MM.1S (cell line): ENCODE measurements around the gene NFATC1.

Source experiments
- DNase-seq: peaks from one replicate; pipeline ENCODE4 v3.0.0-alpha.2; 2015
- H2AFZ ChIP-seq: fragments of 300-600 bp; sonication (generic); 2 replicates; pipeline ENCODE4 v1.6.0; 2016; ENCODE audit warnings: antibody characterized with exemption, low read length
- H3F3A ChIP-seq: fragments of 300-600 bp; sonication (generic); 2 replicates; pipeline ENCODE4 v1.6.1; 2016; ENCODE audit warnings: mild to moderate bottlenecking, antibody characterized with exemption, low read length, moderate library complexity, mixed read lengths; ENCODE audit not compliant: insufficient read depth
- H3K27ac ChIP-seq: fragments of 300-600 bp; sonication (generic); 2 replicates; pipeline ENCODE4 v1.5.1; 2016; ENCODE audit warnings: mild to moderate bottlenecking, low read length
- H3K27me3 ChIP-seq: fragments of 300-600 bp; sonication (generic); replicated peaks from 2 replicates; pipeline ENCODE4 v1.6.0; 2016; ENCODE audit warnings: low read length; ENCODE audit not compliant: insufficient read depth
- H3K36me3 ChIP-seq: fragments of 300-600 bp; sonication (generic); replicated peaks from 2 replicates; pipeline ENCODE4 v1.6.1; 2016; ENCODE audit warnings: mild to moderate bottlenecking, low read length, mixed read lengths; ENCODE audit not compliant: insufficient read depth
- H3K4me1 ChIP-seq: fragments of 300-600 bp; sonication (generic); 2 replicates; pipeline ENCODE4 v1.6.1; 2016; ENCODE audit warnings: low read length, mixed read lengths
- H3K4me2 ChIP-seq: fragments of 300-600 bp; sonication (generic); 2 replicates; pipeline ENCODE4 v1.6.0; 2016; ENCODE audit warnings: low read depth, low read length
- H3K4me3 ChIP-seq: fragments of 300-600 bp; sonication (generic); 2 replicates; pipeline ENCODE4 v1.5.1; 2016; ENCODE audit warnings: low read length, mixed read lengths
- H3K79me2 ChIP-seq: fragments of 300-600 bp; sonication (generic); 2 replicates; pipeline ENCODE4 v1.6.1; 2016; ENCODE audit warnings: mixed run types, low read length, mixed read lengths
- H3K9ac ChIP-seq: fragments of 300-600 bp; sonication (generic); 2 replicates; pipeline ENCODE4 v1.6.1; 2016; ENCODE audit warnings: low read length, mixed read lengths
- H3K9me2 ChIP-seq: fragments of 300-600 bp; sonication (generic); replicated peaks from 2 replicates; pipeline ENCODE4 v1.6.1; 2016; ENCODE audit warnings: mild to moderate bottlenecking, low read length, mixed read lengths; ENCODE audit not compliant: insufficient read depth
- H3K9me3 ChIP-seq: fragments of 300-600 bp; sonication (generic); replicated peaks from 2 replicates; pipeline ENCODE4 v1.6.1; 2016; ENCODE audit warnings: mild to moderate bottlenecking, low read length, mixed read lengths; ENCODE audit not compliant: insufficient read depth
- H4K20me1 ChIP-seq: fragments of 300-600 bp; sonication (generic); 2 replicates; pipeline ENCODE4 v1.6.1; 2016; ENCODE audit warnings: mild to moderate bottlenecking, low read length, moderate library complexity, mixed read lengths; ENCODE audit not compliant: insufficient read depth
- CTCF ChIP-seq: fragments of 300-600 bp; sonication (generic); IDR thresholded peaks from 2 replicates; pipeline ENCODE4 v1.5.1; 2016; ENCODE audit warnings: antibody characterized with exemption, low read length, mixed read lengths
- EZH2 ChIP-seq: fragments of 300-600 bp; sonication (generic); optimal IDR thresholded peaks from 2 replicates; pipeline ENCODE3; 2017; ENCODE audit warnings: low read depth, mild to moderate bottlenecking, antibody characterized with exemption, low read length, mixed read lengths
- EZH2phosphoT487 ChIP-seq: fragments of 300-600 bp; sonication (generic); IDR thresholded peaks from 2 replicates; pipeline ENCODE4 v1.6.1; 2018; ENCODE audit warnings: antibody characterized with exemption, low read length

Gene NFATC1

DNA sequence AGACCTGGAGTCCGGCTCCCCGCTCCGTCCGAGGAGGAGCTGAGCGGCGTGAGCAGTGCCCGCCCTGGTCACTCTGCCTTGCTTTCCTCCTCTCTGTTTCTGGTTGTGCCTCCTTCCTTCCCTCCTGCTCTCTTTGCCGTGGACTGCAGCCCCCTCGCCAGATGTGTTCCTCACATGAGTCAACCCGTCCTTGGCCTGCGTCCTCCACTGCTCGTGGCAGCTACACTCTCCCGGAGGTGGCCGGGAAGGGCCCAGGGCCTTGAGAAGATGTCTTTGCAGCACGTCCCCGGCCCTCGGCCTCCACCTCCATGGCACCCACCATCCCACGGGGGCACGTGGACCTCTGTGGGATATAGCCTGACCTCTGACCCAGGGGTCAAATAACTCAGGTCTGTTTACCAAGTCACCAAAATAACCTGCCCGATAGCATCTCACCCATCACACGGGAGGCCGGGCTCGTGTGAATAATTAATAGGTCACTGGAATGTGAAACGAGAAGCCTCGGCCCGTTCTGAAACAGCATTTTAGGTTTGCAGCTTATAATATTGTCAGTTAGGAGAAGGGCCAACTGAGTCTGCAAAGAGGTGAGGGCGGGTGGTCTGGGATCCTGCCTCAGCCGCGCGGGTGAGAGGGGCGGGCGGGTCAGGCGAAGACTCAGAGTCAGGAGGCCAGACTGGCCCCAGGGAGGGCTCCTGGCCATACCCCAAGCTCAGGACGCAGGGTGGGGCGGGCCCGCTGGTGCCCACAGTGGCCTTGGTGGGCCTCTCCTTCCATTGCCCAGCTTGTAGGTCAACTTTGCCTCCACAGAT lies 42.6 kb downstream of the NFATC1 start:
- no peak overlapping the region for H3K4me3 ChIP-seq
- H3K36me3 ChIP-seq: no peaks in the 10 kb centered on the region
- no peak overlapping the region for H3K27ac ChIP-seq
- no peaks in the 10 kb centered on the region for H3K9me3 ChIP-seq
- H2AFZ ChIP-seq: no peak overlapping the region
- no peaks in the 10 kb centered on the region for H3K9me2 ChIP-seq
- no peak for DNase-seq
- H3K27me3 ChIP-seq: no peaks in the 10 kb centered on the region
- no peak overlapping the region for H3K9ac ChIP-seq
- TF ChIP-seq CTCF: no peak
- TF ChIP-seq EZH2: no peak
- H4K20me1 ChIP-seq: no peaks in the 10 kb centered on the region
- no peaks in the 10 kb centered on the region for H3K4me1 ChIP-seq
- H3K4me2 ChIP-seq: no peak overlapping the region
- H3F3A ChIP-seq: no peaks in the 10 kb centered on the region
- H3K79me2 ChIP-seq: no peaks in the 10 kb centered on the region

- Histone ChIP-seq H4K20me1 (no peaks in the 10 kb centered on the region), H3K9me3 (no peaks in the 10 kb centered on the region), H3K4me1 (no peaks in the 10 kb centered on the region), H3K4me3 (no peak overlapping the region), H3K9me2 (no peaks in the 10 kb centered on the region), H3K27ac (no peak overlapping the region), H3K36me3 (no peaks in the 10 kb centered on the region), H3K79me2 (no peaks in the 10 kb centered on the region), H3F3A (no peaks in the 10 kb centered on the region), H3K27me3 (no peaks in the 10 kb centered on the region), H3K9ac (no peak overlapping the region), H2AFZ (no peak overlapping the region), H3K4me2 (no peak overlapping the region)
- TF ChIP-seq EZH2 (no peak), CTCF (no peak), EZH2phosphoT487 (no peak)
- no peak for DNase-seq
Measured at GRCh38 chr18:79438898-79439627, 43.3 kb downstream of the NFATC1 start.

DNA sequence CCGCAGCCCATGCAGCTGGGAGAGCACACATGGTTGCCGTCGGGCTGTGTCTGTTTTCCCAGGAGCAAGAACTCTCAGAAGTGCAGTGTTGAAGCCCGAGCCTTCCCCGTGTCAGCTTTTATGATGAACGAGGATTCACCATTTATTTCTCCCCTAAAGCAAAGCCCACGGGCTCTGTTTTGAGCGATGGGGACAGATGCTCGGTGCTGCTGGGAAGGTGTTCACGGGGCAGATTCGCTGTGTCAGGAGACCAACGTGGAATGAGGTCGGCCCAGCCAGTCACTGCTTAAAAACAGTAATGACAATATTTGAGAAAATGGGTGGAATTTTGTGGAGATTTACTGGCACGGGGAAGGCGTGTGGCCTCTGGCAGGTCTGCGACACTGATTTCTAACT lies 43.9 kb downstream of the NFATC1 start:
- H3K4me3 ChIP-seq: no peak overlapping the region
- H4K20me1 ChIP-seq: no peaks in the 10 kb centered on the region
- H3K79me2 ChIP-seq: no peaks in the 10 kb centered on the region

More for the DNA sequence above, 43.9 kb downstream of the NFATC1 start:
- Histone ChIP-seq H3K9me3 (no peaks in the 10 kb centered on the region), H3K4me2 (no peak overlapping the region), H3K36me3 (no peaks in the 10 kb centered on the region), H3K9ac (no peak overlapping the region), H3K9me2 (no peaks in the 10 kb centered on the region), H2AFZ (no peak overlapping the region), H3K27me3 (no peaks in the 10 kb centered on the region), H3K27ac (no peak overlapping the region), H3F3A (no peaks in the 10 kb centered on the region), H3K4me1 (no peaks in the 10 kb centered on the region)
- DNase-seq: no peak
- TF ChIP-seq EZH2phosphoT487 (no peak), EZH2 (no peak), CTCF (no peak)
